GM12801 (cell line): ENCODE data around the gene CEACAM8.

ENCODE experiments used
- TF ChIP-seq, protein P1 (sequence below): IDR thresholded peaks from one replicate; pipeline ENCODE4 v1.5.1; 2011; ENCODE audit warnings: control low read depth; ENCODE audit not compliant: insufficient read length; ENCODE audit errors: extremely low read depth

The CEACAM8 gene

DNA sequence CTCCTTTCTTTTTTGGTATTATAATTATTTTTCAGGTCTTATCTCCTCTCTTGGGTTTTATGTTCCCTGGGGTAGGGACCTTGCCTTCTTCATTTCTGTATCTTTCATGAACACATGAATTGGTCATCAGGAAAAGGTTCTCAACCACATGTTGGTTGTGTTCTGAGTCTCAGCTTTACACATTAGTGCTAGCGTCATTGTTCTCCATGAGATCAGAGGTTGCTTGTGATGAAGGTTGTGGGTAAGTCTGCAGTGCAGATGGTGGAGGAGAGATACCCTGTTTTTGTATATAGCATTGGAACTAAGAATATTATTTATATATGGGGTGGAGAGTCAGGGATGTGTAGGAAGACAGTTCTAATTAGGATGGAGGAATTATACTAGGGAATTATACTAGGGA lies 24.5 kb upstream of the CEACAM8 start:
- TF ChIP-seq, protein P1, sequence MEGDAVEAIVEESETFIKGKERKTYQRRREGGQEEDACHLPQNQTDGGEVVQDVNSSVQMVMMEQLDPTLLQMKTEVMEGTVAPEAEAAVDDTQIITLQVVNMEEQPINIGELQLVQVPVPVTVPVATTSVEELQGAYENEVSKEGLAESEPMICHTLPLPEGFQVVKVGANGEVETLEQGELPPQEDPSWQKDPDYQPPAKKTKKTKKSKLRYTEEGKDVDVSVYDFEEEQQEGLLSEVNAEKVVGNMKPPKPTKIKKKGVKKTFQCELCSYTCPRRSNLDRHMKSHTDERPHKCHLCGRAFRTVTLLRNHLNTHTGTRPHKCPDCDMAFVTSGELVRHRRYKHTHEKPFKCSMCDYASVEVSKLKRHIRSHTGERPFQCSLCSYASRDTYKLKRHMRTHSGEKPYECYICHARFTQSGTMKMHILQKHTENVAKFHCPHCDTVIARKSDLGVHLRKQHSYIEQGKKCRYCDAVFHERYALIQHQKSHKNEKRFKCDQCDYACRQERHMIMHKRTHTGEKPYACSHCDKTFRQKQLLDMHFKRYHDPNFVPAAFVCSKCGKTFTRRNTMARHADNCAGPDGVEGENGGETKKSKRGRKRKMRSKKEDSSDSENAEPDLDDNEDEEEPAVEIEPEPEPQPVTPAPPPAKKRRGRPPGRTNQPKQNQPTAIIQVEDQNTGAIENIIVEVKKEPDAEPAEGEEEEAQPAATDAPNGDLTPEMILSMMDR, result no peak

DNA sequence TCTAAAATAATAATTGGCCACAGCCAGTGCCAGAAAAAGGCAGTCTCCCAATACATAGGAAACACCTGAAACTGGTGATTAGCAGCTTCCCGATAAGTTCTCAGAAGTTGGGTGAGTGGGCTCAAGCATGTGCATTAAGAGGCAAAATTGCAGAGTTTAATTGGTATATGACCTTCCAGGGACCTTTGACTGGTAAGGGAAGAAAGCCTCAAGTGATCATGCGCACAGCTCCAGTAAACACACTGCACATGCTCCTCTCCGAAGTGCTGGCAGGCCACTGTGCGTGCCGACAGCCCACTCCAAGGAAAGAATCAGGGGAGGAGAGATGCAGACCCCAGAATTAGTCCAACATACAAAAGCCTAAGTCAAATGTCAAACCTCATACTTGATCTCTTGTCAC lies 18.9 kb upstream of the CEACAM8 start:
- TF ChIP-seq, protein P1, result no peak

- TF ChIP-seq, protein P1, result peak; percentile 31
Measured at GRCh38 chr19:42606660-42607351, 12.1 kb upstream of the CEACAM8 start.

DNA sequence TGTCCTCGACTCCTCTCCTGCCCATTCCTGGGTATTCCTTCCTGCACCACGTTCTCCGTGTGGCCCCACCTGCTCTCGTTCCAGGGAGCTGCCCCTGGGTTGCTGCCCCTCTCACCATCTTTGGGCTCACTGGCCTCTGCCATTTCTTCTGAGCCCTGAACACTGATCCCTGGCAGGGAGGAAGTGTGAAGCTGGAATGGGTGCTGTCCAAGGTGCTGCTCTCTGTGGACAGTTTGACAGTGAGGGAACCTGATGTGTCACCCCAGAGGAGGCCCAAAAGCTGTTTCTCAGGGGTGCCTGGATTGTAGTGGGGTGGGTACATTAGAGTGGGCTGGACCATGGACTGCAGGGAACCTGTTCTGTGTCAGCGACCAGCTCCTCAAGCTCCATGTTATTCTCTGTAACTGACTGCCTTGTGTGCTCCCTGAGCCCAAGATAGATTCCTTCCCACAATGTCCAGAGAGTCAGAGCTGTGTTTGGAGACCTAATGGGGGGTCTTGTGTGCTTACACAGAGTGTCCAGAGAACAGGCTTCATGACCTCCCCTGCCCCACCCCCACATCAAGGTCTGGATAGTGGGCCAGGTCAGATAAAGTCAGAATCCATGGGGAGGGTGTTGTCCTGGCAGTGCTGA lies 7.2 kb upstream of the CEACAM8 start:
- TF ChIP-seq, protein P1, result no peak

DNA sequence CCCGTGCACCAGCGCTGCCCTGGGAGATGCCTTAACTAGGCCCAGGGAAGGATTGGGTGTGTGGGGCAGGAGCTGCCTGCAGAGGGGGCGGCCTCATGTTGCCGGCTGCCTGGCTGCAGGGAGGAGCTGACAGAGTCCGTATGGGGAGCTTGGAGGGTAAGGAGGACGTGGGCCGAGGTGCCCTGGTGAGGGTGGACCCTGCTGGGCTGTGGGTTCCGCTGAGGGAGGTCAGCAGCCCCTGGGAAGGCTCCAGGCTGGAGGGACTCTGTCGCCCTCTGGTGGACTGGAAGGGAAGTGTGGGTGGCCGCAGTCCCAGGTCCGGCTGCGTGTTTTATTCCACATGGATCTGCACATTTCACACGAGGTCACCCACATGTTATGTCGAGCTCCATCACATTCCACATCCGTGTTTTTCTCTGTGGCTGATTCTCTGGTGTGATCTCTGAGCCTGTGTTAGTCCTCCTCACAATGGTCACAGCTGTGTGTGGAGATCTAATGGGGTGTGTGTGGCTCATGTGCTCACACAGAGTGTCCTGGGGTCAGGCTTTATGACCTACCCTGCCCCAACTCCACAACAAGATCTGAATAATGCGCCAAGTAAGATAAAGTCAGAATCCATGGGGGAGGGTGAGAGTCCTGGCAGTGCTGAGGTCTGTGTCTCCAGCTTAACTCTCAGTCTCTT lies 1.8 kb upstream of the CEACAM8 start:
- TF ChIP-seq, protein P1, result no peak

DNA sequence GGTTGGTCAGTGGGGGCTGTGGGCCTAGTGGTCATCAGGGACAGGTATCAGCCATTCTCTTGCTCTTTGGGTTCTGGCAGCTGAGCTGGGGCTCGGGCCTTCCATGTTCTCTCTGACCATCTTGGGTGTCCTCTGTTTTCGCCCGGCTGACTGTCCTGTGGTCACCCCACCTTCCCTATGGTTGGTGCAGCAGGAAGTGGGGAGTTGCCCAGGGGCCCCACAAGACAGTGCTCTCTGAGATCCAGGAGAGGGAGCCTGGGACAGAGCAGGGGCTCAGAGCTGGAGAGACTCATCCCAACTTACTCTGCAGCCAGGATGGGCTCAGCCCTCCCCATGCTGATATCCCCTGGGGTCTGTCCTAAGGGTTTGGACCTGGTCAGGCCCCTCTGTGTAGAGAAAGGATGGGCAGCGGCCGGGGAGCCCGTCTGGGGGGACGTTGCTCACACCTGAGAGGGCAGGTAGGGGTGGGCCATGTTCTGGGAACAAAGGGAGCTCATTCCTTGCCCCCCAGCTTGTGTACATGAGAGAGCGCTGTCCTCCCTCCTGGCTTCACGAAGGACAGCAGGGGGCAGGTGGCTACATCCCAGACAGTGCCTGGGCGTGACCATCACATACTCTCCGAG lies 937 bp upstream of the CEACAM8 start:
- TF ChIP-seq, protein P1, result no peak

- TF ChIP-seq, protein P1, result no peak
Measured at GRCh38 chr19:42589792-42590191, 4.9 kb downstream of the CEACAM8 start.
